SK-N-SH (cell line): ENCODE measurements around the gene A4GNT.

ENCODE experiments used
- GABPA ChIP-seq: IDR thresholded peaks from 2 replicates; pipeline ENCODE4 v1.4.0; 2012; ENCODE audit warnings: low read depth, mild to moderate bottlenecking
- RFX5 ChIP-seq: IDR thresholded peaks from 2 replicates; pipeline ENCODE4 v1.6.1; 2012; ENCODE audit warnings: mild to moderate bottlenecking, improper control_type of control experiment, low read length

GRCh38 chr3:138132239-138132638, at the start of gene A4GNT:
- TF ChIP-seq GABPA, result no peak
- TF ChIP-seq RFX5, result no peak
